H9 (cell line): Measurements from ENCODE around the gene NINJ1. TPM values are rescaled to one million over a fixed set of nuclear protein-coding genes. Genes with fewer than 3 reads are reported as not detected.
A peak's percentile ranks its signal among the peaks of the same experiment; 100 is the strongest.

ENCODE experiments used
- DNase-seq: peaks from one replicate; pipeline ENCODE4 v3.0.0-alpha.2; 2017
- H2AFZ ChIP-seq: one replicate; pipeline ENCODE4 v1.6.1; 2013; ENCODE audit warnings: mild to moderate bottlenecking, low read length, control low read depth, moderate library complexity
- H2AK5ac ChIP-seq: 2 replicates; pipeline ENCODE4 v1.6.1; 2013; ENCODE audit warnings: low read length, control low read depth, mixed read lengths; ENCODE audit not compliant: insufficient read length
- H2BK120ac ChIP-seq: one replicate; pipeline ENCODE4 v1.6.1; 2013; ENCODE audit warnings: low read depth, mild to moderate bottlenecking, low read length, control low read depth, inconsistent platforms; ENCODE audit not compliant: poor library complexity, severe bottlenecking
- H2BK12ac ChIP-seq: 2 replicates; pipeline ENCODE4 v1.6.1; 2013; ENCODE audit warnings: low read length, control low read depth, mixed read lengths, low read depth; ENCODE audit not compliant: insufficient read length
- H2BK15ac ChIP-seq: 2 replicates; pipeline ENCODE4 v1.6.1; 2013; ENCODE audit warnings: low read depth, low read length, control low read depth
- H2BK20ac ChIP-seq: one replicate; pipeline ENCODE4 v1.6.1; 2013; ENCODE audit warnings: low read depth, mild to moderate bottlenecking, low read length, control low read depth, inconsistent platforms; ENCODE audit not compliant: poor library complexity, severe bottlenecking
- H2BK5ac ChIP-seq: 2 replicates; pipeline ENCODE4 v1.6.1; 2013; ENCODE audit warnings: low read length, control low read depth, mixed read lengths; ENCODE audit not compliant: insufficient read length
- H3K14ac ChIP-seq: 2 replicates; pipeline ENCODE4 v1.6.1; 2013; ENCODE audit warnings: low read length, control low read depth; ENCODE audit not compliant: insufficient read depth
- H3K18ac ChIP-seq: 2 replicates; pipeline ENCODE4 v1.6.1; 2013; ENCODE audit warnings: low read depth, mild to moderate bottlenecking, mixed read lengths, low read length, control low read depth; ENCODE audit not compliant: insufficient read length
- H3K23ac ChIP-seq: 2 replicates; pipeline ENCODE4 v1.6.1; 2013; ENCODE audit warnings: low read length, control low read depth, mixed read lengths, low read depth; ENCODE audit not compliant: insufficient read length
- H3K23me2 ChIP-seq: 2 replicates; pipeline ENCODE4 v1.6.1; 2013; ENCODE audit warnings: low read depth, mild to moderate bottlenecking, mixed read lengths, low read length, control low read depth; ENCODE audit not compliant: insufficient read length, poor library complexity, severe bottlenecking
- H3K27ac ChIP-seq: 2 replicates; pipeline ENCODE4 v1.5.1; 2013; ENCODE audit warnings: low read length, control low read depth, mixed read lengths, low read depth; ENCODE audit not compliant: insufficient read length
- H3K27me3 ChIP-seq: 2 replicates; pipeline ENCODE4 v1.6.1; 2013; ENCODE audit warnings: low read length, control low read depth, inconsistent platforms; ENCODE audit not compliant: insufficient read depth
- H3K4ac ChIP-seq: 2 replicates; pipeline ENCODE4 v1.6.1; 2013; ENCODE audit warnings: low read depth, mild to moderate bottlenecking, control low read depth, inconsistent platforms, low read length, moderate library complexity
- H3K4me1 ChIP-seq: 2 replicates; pipeline ENCODE4 v1.6.1; 2013; ENCODE audit warnings: low read length, control low read depth, inconsistent platforms; ENCODE audit not compliant: insufficient read depth
- H3K4me2 ChIP-seq: 2 replicates; pipeline ENCODE4 v1.6.1; 2013; ENCODE audit warnings: low read length, control low read depth, mixed read lengths; ENCODE audit not compliant: insufficient read length, insufficient read depth
- H3K56ac ChIP-seq: 2 replicates; pipeline ENCODE4 v1.6.1; 2013; ENCODE audit warnings: low read depth, mild to moderate bottlenecking, mixed read lengths, low read length, control low read depth; ENCODE audit not compliant: insufficient read length
- H3K79me1 ChIP-seq: 2 replicates; pipeline ENCODE4 v1.6.1; 2013; ENCODE audit warnings: low read depth, mild to moderate bottlenecking, moderate library complexity, low read length, control low read depth, inconsistent platforms; ENCODE audit not compliant: insufficient read depth, poor library complexity, severe bottlenecking
- H3K79me2 ChIP-seq: 2 replicates; pipeline ENCODE4 v1.6.1; 2013; ENCODE audit warnings: low read length, control low read depth, inconsistent platforms; ENCODE audit not compliant: insufficient read depth
- H3K9ac ChIP-seq: 2 replicates; pipeline ENCODE4 v1.6.1; 2013; ENCODE audit warnings: low read length, control low read depth, mixed read lengths; ENCODE audit not compliant: insufficient read length; ENCODE audit errors: extremely low read depth
- H3K9me3 ChIP-seq: one replicate; pipeline ENCODE4 v1.6.1; 2013; ENCODE audit warnings: low read depth, low read length, inconsistent platforms; ENCODE audit not compliant: control insufficient read depth
- H3T11ph ChIP-seq: one replicate; pipeline ENCODE4 v1.6.1; 2013; ENCODE audit warnings: mild to moderate bottlenecking, low read length, control low read depth, inconsistent platforms
- H4K20me1 ChIP-seq: one replicate; pipeline ENCODE4 v1.6.1; 2013; ENCODE audit not compliant: control insufficient read depth, insufficient read length, insufficient read depth
- H4K5ac ChIP-seq: 2 replicates; pipeline ENCODE4 v1.6.1; 2013; ENCODE audit warnings: low read depth, mild to moderate bottlenecking, mixed read lengths, low read length, control low read depth; ENCODE audit not compliant: insufficient read length
- H4K8ac ChIP-seq: replicated peaks from 2 replicates; pipeline ENCODE4 v1.6.1; 2013; ENCODE audit warnings: low read length, control low read depth, mixed read lengths, low read depth; ENCODE audit not compliant: insufficient read length
- H4K91ac ChIP-seq: 2 replicates; pipeline ENCODE4 v1.6.1; 2013; ENCODE audit warnings: low read depth, mild to moderate bottlenecking, moderate library complexity, mixed read lengths, low read length, control low read depth; ENCODE audit not compliant: insufficient read length
- H3K27ac Mint-ChIP-seq, 3 experiments: 2 replicates in 2 of 3; 3 replicates in 1 of 3; pipeline ENCODE4 v1.8.0; 2020 to 2021; ENCODE audit warnings: mixed read lengths in 3 of 3, mild to moderate bottlenecking in 1 of 3, moderate library complexity in 1 of 3
- H3K27me3 Mint-ChIP-seq: 2 replicates; pipeline ENCODE4 v1.8.0; 2021; ENCODE audit warnings: low read depth, mild to moderate bottlenecking, moderate library complexity, mixed read lengths
- H3K36me3 Mint-ChIP-seq, 3 experiments: 2 replicates in 2 of 3; 3 replicates in 1 of 3; pipeline ENCODE4 v1.8.0; 2020 to 2021; ENCODE audit warnings: low read depth in 3 of 3, mixed read lengths in 3 of 3; ENCODE audit not compliant: insufficient read depth in 1 of 3
- H3K4me1 Mint-ChIP-seq, 2 experiments: 2 replicates each; pipeline ENCODE4 v1.8.0; 2020; ENCODE audit warnings: mixed read lengths in 2 of 2
- H3K4me3 Mint-ChIP-seq, 2 experiments: 2 replicates in 1 of 2; 3 replicates in 1 of 2; pipeline ENCODE4 v1.8.0; 2020 to 2021; ENCODE audit warnings: mild to moderate bottlenecking in 2 of 2, mixed read lengths in 2 of 2, moderate library complexity in 1 of 2
- H3K9me3 Mint-ChIP-seq, 2 experiments: 2 replicates in 1 of 2; 3 replicates in 1 of 2; pipeline ENCODE4 v1.8.0; 2020; ENCODE audit warnings: mild to moderate bottlenecking in 2 of 2, mixed read lengths in 2 of 2, moderate library complexity in 1 of 2
- CTCF ChIP-seq: fragments of 200-600 bp; sonication (generic); conservative IDR thresholded peaks from 3 replicates; pipeline ENCODE4 v1.8.0; 2021; ENCODE audit warnings: antibody characterized with exemption, mild to moderate bottlenecking
- WGBS: extraction: QIAGEN DNeasy Blood & Tissue Kit; methylation state at CpG from one replicate; pipeline ENCODE4 v1.1.7; 2013; ENCODE audit warnings: missing lambda C conversion rate, low lambda C conversion rate, mixed read lengths; ENCODE audit not compliant: insufficient read length; ENCODE audit errors: extremely low coverage; 5-methylcytosine and 5-hydroxymethylcytosine counted together
- total RNA-seq: library from RNA; stranded (reverse); gene quantifications from 2 replicates; pipeline ENCODE4 v1.2.1, GENCODE V29; 2021

The NINJ1 gene
- total RNA-seq, 1 experiment from 2014 or later, result 28.9 TPM

GRCh38 chr9:93089481-93089991 is 44.5 kb downstream of the NINJ1 start:
- Histone ChIP-seq H4K8ac (no peak overlapping the region), H4K20me1 (peaks cover 3% of the 10 kb centered on the region), H2BK5ac (no peak overlapping the region), H3K79me2 (no peaks in the 10 kb centered on the region), H3K27me3 (no peaks in the 10 kb centered on the region), H3K23me2 (no peaks in the 10 kb centered on the region), H3K4me2 (no peak overlapping the region), H3K27ac (no peak overlapping the region), H2BK120ac (no peak overlapping the region), H2AFZ (no peak overlapping the region), H4K5ac (no peak overlapping the region), H3K23ac (no peak overlapping the region), H2BK12ac (no peak overlapping the region), H3K14ac (no peak overlapping the region), H2BK20ac (no peak overlapping the region), H3T11ph (no peak overlapping the region), H3K4ac (no peak overlapping the region), H3K18ac (no peak overlapping the region), H3K9me3 (no peaks in the 10 kb centered on the region), H4K91ac (no peak overlapping the region), H3K56ac (no peak overlapping the region), H3K79me1 (no peaks in the 10 kb centered on the region), H3K4me1 (no peaks in the 10 kb centered on the region), H2AK5ac (no peak overlapping the region), H3K9ac (no peak overlapping the region), H2BK15ac (no peak overlapping the region)
- peak overlapping the region in 1 of 3 experiments; percentile 18; a peak in 2 of 7 replicates for H3K27ac Mint-ChIP-seq
- peaks cover 5 to 7% of the 10 kb centered on the region in 2 experiments; a peak in 3 of 4 replicates for H3K4me1 Mint-ChIP-seq
- H3K36me3 Mint-ChIP-seq, result peaks cover 9 to 17% (median 16%) of the 10 kb centered on the region in 3 experiments
- H3K4me3 Mint-ChIP-seq, result no peak overlapping the region
- no peak for TF ChIP-seq CTCF
- peaks cover 6 to 9% of the 10 kb centered on the region in 2 experiments; a peak in 4 of 5 replicates for H3K9me3 Mint-ChIP-seq
- DNase-seq, result peak; percentile 23
- no peaks in the 10 kb centered on the region; the same call in 1 of the 2 replicates for H3K27me3 Mint-ChIP-seq
- no CpG with 5 or more reads among the region's 12 CpGs for WGBS
